WTC11 (cell line): Measurements from ENCODE around the gene GCHFR. TPM values are rescaled to one million over a fixed set of nuclear protein-coding genes. Genes with fewer than 3 reads are reported as not detected.

Source experiments
- ATAC-seq: fragments of 200-7000 bp; cut with Tn5 transposase; 2 replicates; pipeline ENCODE4 v1.10.0; 2021; ENCODE audit warnings: mild to moderate bottlenecking, moderate library complexity
- CTCF ChIA-PET: fragments of 300-600 bp; sonication (Branson Sonifier 250); formaldehyde crosslinking; loops from one replicate; lab custom pipeline; 2021; ENCODE audit warnings: antibody characterized with exemption; lab: Charles Lee
- POLR2A ChIA-PET: fragments of 350-600 bp; sonication (Branson Sonifier 250); formaldehyde crosslinking; loops from one replicate; lab custom pipeline; 2021; ENCODE audit warnings: antibody characterized with exemption; lab: Charles Lee
- DNase-seq: peaks from one replicate; pipeline ENCODE4 v3.0.0; 2021; ENCODE audit warnings: low spot score
- H3K27ac Mint-ChIP-seq: 2 replicates; pipeline ENCODE4 v1.8.0; 2021; ENCODE audit warnings: mixed read lengths
- H3K27me3 Mint-ChIP-seq: 2 replicates; pipeline ENCODE4 v1.8.0; 2021; ENCODE audit warnings: low read depth, mild to moderate bottlenecking, moderate library complexity, mixed read lengths
- H3K36me3 Mint-ChIP-seq: 2 replicates; pipeline ENCODE4 v1.8.0; 2021; ENCODE audit warnings: mixed read lengths
- H3K4me1 Mint-ChIP-seq: 2 replicates; pipeline ENCODE4 v1.8.0; 2022; ENCODE audit warnings: mixed read lengths
- H3K4me3 Mint-ChIP-seq: 2 replicates; pipeline ENCODE4 v1.8.0; 2021; ENCODE audit warnings: mild to moderate bottlenecking, moderate library complexity, mixed read lengths
- H3K9me3 Mint-ChIP-seq: 2 replicates; pipeline ENCODE4 v1.8.0; 2021; ENCODE audit warnings: mixed read lengths
- CBFB ChIP-seq: sonication (generic); formaldehyde crosslinking; IDR thresholded peaks from 2 replicates; pipeline ENCODE4 v1.8.1; 2022; ENCODE audit warnings: mild to moderate bottlenecking, low read depth, missing genetic modification reagents
- ESRRA ChIP-seq: sonication (generic); formaldehyde crosslinking; IDR thresholded peaks from 2 replicates; pipeline ENCODE4 v1.8.1; 2022; ENCODE audit warnings: mild to moderate bottlenecking, missing genetic modification reagents, borderline replicate concordance
- ETV6 ChIP-seq: sonication (generic); formaldehyde crosslinking; IDR thresholded peaks from 2 replicates; pipeline ENCODE4 v1.8.1; 2022; ENCODE audit warnings: mild to moderate bottlenecking, missing genetic modification reagents
- FOXP1 ChIP-seq: sonication (generic); formaldehyde crosslinking; IDR thresholded peaks from 2 replicates; pipeline ENCODE4 v1.8.0; 2022; ENCODE audit warnings: missing genetic modification reagents, mild to moderate bottlenecking, moderate library complexity, borderline replicate concordance
- GTF2I ChIP-seq: fragments of 250-450 bp; sonication (Bioruptor Pico); conservative IDR thresholded peaks from 2 replicates; pipeline ENCODE4 v1.4.0; 2021; ENCODE audit warnings: mild to moderate bottlenecking
- HMGA2 ChIP-seq: fragments of 250-450 bp; sonication (Bioruptor Pico); IDR thresholded peaks from 2 replicates; pipeline ENCODE4 v1.4.0; 2021; ENCODE audit warnings: mild to moderate bottlenecking, moderate library complexity
- NFATC4 ChIP-seq: fragments of 250-450 bp; sonication (Bioruptor Pico); IDR thresholded peaks from 2 replicates; pipeline ENCODE4 v1.9.0; 2021; ENCODE audit warnings: mild to moderate bottlenecking
- NFE2L1 ChIP-seq: sonication (generic); formaldehyde crosslinking; IDR thresholded peaks from 2 replicates; pipeline ENCODE4 v1.8.1; 2023; ENCODE audit warnings: missing genetic modification reagents
- PRRX2 ChIP-seq: fragments of 250-450 bp; sonication (Bioruptor Pico); IDR thresholded peaks from 2 replicates; pipeline ENCODE4 v1.8.0; 2021; ENCODE audit warnings: mild to moderate bottlenecking
- RORB ChIP-seq: fragments of 250-450 bp; sonication (Bioruptor Pico); IDR thresholded peaks from 2 replicates; pipeline ENCODE4 v1.9.0; 2021; ENCODE audit warnings: mild to moderate bottlenecking
- TCF7 ChIP-seq: sonication (generic); formaldehyde crosslinking; IDR thresholded peaks from 2 replicates; pipeline ENCODE4 v1.8.0; 2022; ENCODE audit warnings: mild to moderate bottlenecking, low read depth, missing genetic modification reagents, moderate library complexity
- ZNF219 ChIP-seq: sonication (generic); formaldehyde crosslinking; IDR thresholded peaks from 2 replicates; pipeline ENCODE4 v1.8.0; 2023; ENCODE audit warnings: missing genetic modification reagents, mild to moderate bottlenecking, borderline replicate concordance
- total RNA-seq: library from RNA; stranded (reverse); gene quantifications from 3 replicates; pipeline ENCODE4 v1.2.3, GENCODE V29; 2021
- TF ChIP-seq, protein P1 (sequence below): fragments of 250-450 bp; sonication (Bioruptor Pico); IDR thresholded peaks from 2 replicates; pipeline ENCODE4 v1.8.0; 2021; ENCODE audit warnings: mild to moderate bottlenecking
- TF ChIP-seq, protein P2 (sequence below): fragments of 250-450 bp; sonication (Bioruptor Pico); conservative IDR thresholded peaks from 2 replicates; pipeline ENCODE4 v1.9.0; 2021; ENCODE audit warnings: mild to moderate bottlenecking
- TF ChIP-seq, protein P3 (sequence below): fragments of 200-600 bp; IDR thresholded peaks from 2 replicates; pipeline ENCODE4 v1.8.0; 2022; ENCODE audit warnings: antibody characterized with exemption
- TF ChIP-seq, protein P4 (sequence below): sonication (generic); formaldehyde crosslinking; IDR thresholded peaks from 2 replicates; pipeline ENCODE4 v1.8.1; 2023; ENCODE audit warnings: mild to moderate bottlenecking, missing genetic modification reagents, moderate library complexity
- TF ChIP-seq, protein P5 (sequence below): sonication (generic); formaldehyde crosslinking; conservative IDR thresholded peaks from 2 replicates; pipeline ENCODE4 v1.8.1; 2022; ENCODE audit warnings: mild to moderate bottlenecking, missing genetic modification reagents

The GCHFR gene
- total RNA-seq, 1 experiment from 2014 or later: 42.3 TPM

DNA sequence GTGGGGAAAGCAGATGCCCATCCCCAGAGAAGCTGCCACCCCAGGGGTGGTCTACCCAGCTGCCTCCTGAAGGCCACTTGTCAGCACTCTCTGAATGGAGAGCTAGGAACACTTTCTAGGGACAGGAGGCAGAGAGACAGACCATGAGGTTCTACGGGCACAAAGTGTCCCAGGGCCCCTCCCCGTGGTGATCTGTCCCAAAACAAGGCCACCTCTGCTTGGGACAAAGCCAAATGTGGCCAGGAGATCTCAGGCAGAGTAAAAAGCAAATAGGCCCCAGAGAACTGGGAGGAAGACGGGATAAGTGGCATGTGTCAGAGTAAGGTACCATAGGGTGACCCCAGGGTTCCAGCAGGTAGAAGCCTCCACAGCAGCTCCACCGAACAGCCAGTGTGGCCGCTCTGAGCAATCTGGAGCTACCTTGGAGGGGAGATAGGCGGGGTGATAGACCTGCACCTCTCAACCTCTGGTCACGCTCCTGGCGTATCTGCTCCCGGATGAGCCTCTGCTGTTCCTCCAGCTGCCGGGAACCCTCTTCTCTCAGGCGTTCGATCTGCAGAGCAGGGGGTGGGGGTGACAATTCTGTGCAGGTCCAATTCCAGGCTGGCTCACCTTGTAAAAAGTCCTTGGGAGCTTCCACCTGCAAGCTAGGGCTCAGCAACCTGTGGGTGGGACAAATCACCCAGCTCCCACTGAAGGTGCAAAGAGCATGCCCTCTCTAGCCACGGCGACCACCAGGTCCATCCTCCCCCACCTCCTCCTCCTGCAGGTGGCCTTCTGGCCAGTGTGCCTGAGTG lies 12.1 kb downstream of the GCHFR start:
- POLR2A ChIA-PET: no interaction called here
- H3K36me3 Mint-ChIP-seq: peaks cover 27% of the 10 kb centered on the region
- CTCF ChIA-PET: interaction anchor here (0.6 to 1.5 kb wide), 2 partner anchors 11 to 82 kb away, joined by 3 to 4 read pairs; no protein-coding TSS in a partner anchor

DNA sequence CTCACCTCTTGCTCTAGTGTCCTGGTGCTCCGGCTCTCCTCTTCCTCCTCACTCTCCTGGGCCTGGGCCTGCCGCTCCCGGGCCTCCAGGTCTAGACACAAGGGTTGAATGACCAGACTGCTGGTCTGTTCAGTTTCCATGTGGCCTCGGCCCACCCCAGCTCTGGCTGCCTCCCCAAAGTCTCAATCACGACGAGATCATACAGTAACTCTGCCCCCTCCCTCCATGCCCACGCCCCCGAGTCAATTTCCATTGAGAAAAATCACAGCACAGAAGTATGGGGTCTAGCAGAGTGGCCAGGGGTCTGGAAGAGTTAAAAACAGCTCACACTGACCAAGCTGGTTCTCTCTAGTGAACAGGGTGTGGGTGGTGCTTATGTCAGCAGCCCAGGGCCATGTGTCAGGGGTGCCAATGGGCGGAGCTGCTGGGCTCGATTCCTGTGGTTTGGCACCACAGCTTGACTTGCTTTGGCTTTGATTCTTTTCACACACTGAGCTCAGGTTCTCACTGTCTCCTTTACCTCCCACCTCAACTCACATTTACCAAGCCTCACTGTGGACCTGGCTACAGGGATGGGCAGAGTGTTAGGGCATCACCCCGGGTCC lies 12.8 kb downstream of the GCHFR start:
- ATAC-seq: no peak
- CTCF ChIA-PET: interaction anchor here (0.6 to 1.5 kb wide), 2 partner anchors 11 to 81 kb away, joined by 3 to 4 read pairs; no protein-coding TSS in a partner anchor
- peaks cover 27% of the 10 kb centered on the region for H3K36me3 Mint-ChIP-seq

More for the DNA sequence above, 12.1 kb downstream of the GCHFR start:
- TF ChIP-seq NFATC4 (CRISPR knock-in tag) (no peak), FOXP1 (CRISPR knock-in tag) (no peak), ETV6 (no peak), ESRRA (CRISPR knock-in tag) (no peak), RORB (CRISPR knock-in tag) (no peak), NFE2L1 (no peak), HMGA2 (CRISPR knock-in tag) (no peak), ZNF219 (no peak), GTF2I (CRISPR knock-in tag) (no peak)
- TF ChIP-seq, protein P1, sequence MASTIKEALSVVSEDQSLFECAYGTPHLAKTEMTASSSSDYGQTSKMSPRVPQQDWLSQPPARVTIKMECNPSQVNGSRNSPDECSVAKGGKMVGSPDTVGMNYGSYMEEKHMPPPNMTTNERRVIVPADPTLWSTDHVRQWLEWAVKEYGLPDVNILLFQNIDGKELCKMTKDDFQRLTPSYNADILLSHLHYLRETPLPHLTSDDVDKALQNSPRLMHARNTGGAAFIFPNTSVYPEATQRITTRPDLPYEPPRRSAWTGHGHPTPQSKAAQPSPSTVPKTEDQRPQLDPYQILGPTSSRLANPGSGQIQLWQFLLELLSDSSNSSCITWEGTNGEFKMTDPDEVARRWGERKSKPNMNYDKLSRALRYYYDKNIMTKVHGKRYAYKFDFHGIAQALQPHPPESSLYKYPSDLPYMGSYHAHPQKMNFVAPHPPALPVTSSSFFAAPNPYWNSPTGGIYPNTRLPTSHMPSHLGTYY (CRISPR knock-in tag): no peak
- TF ChIP-seq, protein P2, sequence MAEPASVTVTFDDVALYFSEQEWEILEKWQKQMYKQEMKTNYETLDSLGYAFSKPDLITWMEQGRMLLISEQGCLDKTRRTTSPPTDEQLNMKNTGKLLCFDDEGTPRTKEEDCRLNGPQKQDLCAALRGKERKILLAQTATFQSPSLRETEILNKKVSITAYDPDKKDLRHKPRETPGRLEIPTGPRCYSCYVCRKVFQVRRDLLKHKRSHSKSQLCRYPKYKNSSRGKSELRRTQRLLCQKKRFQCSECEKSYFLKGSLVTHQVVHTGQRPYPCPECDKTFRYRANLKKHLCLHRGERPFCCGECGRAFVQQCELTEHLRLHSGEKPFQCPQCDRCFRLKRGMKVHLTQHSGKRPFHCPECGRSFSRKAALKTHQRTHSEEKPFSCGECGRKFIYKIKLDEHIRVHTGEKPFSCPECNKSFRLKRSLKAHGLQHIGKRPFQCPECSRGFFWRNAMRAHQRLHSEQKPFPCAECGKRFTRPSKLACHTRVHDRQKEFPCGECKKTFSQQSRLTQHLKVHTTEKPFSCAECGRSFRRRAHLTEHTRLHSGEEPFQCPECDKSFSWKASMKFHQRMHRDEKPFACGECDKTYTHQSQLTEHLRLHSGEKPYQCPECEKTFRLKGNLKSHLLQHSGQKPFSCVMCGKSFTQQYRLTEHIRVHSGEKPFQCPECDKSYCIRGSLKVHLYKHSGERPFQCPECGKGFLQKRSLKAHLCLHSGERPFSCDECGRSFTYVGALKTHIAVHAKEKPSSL (CRISPR knock-in tag): no peak
- TF ChIP-seq, protein P3, sequence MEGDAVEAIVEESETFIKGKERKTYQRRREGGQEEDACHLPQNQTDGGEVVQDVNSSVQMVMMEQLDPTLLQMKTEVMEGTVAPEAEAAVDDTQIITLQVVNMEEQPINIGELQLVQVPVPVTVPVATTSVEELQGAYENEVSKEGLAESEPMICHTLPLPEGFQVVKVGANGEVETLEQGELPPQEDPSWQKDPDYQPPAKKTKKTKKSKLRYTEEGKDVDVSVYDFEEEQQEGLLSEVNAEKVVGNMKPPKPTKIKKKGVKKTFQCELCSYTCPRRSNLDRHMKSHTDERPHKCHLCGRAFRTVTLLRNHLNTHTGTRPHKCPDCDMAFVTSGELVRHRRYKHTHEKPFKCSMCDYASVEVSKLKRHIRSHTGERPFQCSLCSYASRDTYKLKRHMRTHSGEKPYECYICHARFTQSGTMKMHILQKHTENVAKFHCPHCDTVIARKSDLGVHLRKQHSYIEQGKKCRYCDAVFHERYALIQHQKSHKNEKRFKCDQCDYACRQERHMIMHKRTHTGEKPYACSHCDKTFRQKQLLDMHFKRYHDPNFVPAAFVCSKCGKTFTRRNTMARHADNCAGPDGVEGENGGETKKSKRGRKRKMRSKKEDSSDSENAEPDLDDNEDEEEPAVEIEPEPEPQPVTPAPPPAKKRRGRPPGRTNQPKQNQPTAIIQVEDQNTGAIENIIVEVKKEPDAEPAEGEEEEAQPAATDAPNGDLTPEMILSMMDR: no peak
- H3K27me3 Mint-ChIP-seq: no peaks in the 10 kb centered on the region
- H3K4me3 Mint-ChIP-seq: no peak overlapping the region
- H3K4me1 Mint-ChIP-seq: no peaks in the 10 kb centered on the region
- H3K27ac Mint-ChIP-seq: no peak overlapping the region
- DNase-seq (no peak), ATAC-seq (no peak)
- no peaks in the 10 kb centered on the region for H3K9me3 Mint-ChIP-seq

More for the DNA sequence above, 12.8 kb downstream of the GCHFR start:
- H3K9me3 Mint-ChIP-seq: no peaks in the 10 kb centered on the region
- no peak overlapping the region for H3K27ac Mint-ChIP-seq
- H3K27me3 Mint-ChIP-seq: no peaks in the 10 kb centered on the region
- H3K4me1 Mint-ChIP-seq: no peaks in the 10 kb centered on the region
- TF ChIP-seq, protein P4, sequence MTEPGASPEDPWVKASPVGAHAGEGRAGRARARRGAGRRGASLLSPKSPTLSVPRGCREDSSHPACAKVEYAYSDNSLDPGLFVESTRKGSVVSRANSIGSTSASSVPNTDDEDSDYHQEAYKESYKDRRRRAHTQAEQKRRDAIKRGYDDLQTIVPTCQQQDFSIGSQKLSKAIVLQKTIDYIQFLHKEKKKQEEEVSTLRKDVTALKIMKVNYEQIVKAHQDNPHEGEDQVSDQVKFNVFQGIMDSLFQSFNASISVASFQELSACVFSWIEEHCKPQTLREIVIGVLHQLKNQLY (CRISPR knock-in tag): no peak
- TF ChIP-seq, protein P5, sequence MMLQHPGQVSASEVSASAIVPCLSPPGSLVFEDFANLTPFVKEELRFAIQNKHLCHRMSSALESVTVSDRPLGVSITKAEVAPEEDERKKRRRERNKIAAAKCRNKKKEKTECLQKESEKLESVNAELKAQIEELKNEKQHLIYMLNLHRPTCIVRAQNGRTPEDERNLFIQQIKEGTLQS (CRISPR knock-in tag): no peak
- TF ChIP-seq PRRX2 (CRISPR knock-in tag) (no peak), TCF7 (CRISPR knock-in tag) (no peak), CBFB (CRISPR knock-in tag) (no peak)
- no peak overlapping the region for H3K4me3 Mint-ChIP-seq
- POLR2A ChIA-PET: no interaction called here
- no peak for DNase-seq
